Measurements from ENCODE around the gene TULP1.

DNA sequence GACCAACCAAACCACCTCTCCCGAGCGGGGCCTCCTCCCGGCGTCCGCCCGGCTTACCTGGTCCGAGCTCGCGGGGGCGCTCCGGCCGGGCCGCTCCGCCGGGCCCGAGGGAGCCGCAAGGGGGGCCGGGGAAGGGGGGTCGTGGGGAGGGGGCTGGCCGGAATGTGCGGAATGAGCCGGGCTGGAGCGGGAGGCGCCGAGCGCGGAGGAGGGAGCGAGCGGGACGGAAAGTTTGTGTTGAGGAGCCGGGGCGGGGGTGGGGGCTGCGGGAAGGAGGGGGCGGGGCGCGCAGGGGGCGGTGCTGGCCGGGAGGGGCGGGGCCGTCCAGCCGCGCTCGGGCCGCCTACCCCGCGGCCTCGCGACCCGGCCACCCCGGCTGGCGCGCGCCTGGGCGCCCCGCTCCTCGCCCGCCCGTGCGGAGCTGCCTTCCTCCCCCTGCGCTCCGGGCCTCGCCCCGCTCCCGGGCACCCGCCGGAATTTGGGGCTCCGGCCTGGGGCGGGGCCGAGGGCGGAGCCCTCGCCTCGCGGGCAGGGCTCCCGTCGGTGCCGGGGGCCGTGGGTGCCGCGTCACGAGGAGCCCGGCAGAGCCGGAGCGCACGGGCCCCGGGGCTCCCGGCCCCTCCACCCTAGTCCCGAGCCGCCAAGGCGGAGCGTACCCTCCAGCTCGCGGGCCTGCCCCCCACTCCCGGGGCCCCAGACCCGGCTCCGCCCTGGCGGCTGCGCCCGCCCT is 15.7 kb downstream of the TULP1 start, which contains the start of gene TEAD3:
- TF ChIP-seq, protein P1, sequence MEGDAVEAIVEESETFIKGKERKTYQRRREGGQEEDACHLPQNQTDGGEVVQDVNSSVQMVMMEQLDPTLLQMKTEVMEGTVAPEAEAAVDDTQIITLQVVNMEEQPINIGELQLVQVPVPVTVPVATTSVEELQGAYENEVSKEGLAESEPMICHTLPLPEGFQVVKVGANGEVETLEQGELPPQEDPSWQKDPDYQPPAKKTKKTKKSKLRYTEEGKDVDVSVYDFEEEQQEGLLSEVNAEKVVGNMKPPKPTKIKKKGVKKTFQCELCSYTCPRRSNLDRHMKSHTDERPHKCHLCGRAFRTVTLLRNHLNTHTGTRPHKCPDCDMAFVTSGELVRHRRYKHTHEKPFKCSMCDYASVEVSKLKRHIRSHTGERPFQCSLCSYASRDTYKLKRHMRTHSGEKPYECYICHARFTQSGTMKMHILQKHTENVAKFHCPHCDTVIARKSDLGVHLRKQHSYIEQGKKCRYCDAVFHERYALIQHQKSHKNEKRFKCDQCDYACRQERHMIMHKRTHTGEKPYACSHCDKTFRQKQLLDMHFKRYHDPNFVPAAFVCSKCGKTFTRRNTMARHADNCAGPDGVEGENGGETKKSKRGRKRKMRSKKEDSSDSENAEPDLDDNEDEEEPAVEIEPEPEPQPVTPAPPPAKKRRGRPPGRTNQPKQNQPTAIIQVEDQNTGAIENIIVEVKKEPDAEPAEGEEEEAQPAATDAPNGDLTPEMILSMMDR (IDR thresholded peaks at IDR 0.05 in 2 of 3, conservative IDR thresholded peaks at IDR 0.05 in 1 of 3; ENCODE audit: borderline replicate concordance in 1 of 3, insufficient read depth in 1 of 3, low read depth in 2 of 3, low read length in 2 of 3), result peak in 1 of 3 experiments; percentile 16; a peak in 1 of 6 replicates
- TF ChIP-seq SIN3A (IDR thresholded peaks at IDR 0.05; ENCODE audit: low read depth) (no peak), CEBPB (IDR thresholded peaks at IDR 0.05; ENCODE audit: low read depth) (no peak), POLR2A (IDR thresholded peaks at IDR 0.05; ENCODE audit: borderline replicate concordance, extremely low read depth, insufficient read depth, insufficient read length) (peak; percentile 72), EZH2phosphoT487 (IDR thresholded peaks at IDR 0.05; ENCODE audit: borderline replicate concordance) (no peak)
- TF ChIP-seq, protein P2, sequence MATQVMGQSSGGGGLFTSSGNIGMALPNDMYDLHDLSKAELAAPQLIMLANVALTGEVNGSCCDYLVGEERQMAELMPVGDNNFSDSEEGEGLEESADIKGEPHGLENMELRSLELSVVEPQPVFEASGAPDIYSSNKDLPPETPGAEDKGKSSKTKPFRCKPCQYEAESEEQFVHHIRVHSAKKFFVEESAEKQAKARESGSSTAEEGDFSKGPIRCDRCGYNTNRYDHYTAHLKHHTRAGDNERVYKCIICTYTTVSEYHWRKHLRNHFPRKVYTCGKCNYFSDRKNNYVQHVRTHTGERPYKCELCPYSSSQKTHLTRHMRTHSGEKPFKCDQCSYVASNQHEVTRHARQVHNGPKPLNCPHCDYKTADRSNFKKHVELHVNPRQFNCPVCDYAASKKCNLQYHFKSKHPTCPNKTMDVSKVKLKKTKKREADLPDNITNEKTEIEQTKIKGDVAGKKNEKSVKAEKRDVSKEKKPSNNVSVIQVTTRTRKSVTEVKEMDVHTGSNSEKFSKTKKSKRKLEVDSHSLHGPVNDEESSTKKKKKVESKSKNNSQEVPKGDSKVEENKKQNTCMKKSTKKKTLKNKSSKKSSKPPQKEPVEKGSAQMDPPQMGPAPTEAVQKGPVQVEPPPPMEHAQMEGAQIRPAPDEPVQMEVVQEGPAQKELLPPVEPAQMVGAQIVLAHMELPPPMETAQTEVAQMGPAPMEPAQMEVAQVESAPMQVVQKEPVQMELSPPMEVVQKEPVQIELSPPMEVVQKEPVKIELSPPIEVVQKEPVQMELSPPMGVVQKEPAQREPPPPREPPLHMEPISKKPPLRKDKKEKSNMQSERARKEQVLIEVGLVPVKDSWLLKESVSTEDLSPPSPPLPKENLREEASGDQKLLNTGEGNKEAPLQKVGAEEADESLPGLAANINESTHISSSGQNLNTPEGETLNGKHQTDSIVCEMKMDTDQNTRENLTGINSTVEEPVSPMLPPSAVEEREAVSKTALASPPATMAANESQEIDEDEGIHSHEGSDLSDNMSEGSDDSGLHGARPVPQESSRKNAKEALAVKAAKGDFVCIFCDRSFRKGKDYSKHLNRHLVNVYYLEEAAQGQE (IDR thresholded peaks at IDR 0.05; ENCODE audit: low read depth), result no peak

Data from HCT116 (cell line).